HEK293T (cell line): ENCODE results near the gene EIF3F.

ENCODE experiments used
- BHLHE40 ChIP-seq: fragments of 450-650 bp; IDR thresholded peaks from 2 replicates; pipeline ENCODE4 v1.6.1; 2016; ENCODE audit warnings: mild to moderate bottlenecking, moderate library complexity, borderline replicate concordance
- CTBP1 ChIP-seq: fragments of 450-650 bp; IDR thresholded peaks from 2 replicates; pipeline ENCODE4 v1.6.1; 2016; ENCODE audit warnings: borderline replicate concordance
- ELF4 ChIP-seq: fragments of 450-650 bp; IDR thresholded peaks from 2 replicates; pipeline ENCODE4 v1.6.1; 2017; ENCODE audit warnings: antibody characterized with exemption
- FOXA1 ChIP-seq: fragments of 450-650 bp; IDR thresholded peaks from 2 replicates; pipeline ENCODE4 v1.6.1; 2016; ENCODE audit warnings: mild to moderate bottlenecking
- HDGF ChIP-seq: fragments of 450-650 bp; IDR thresholded peaks from 2 replicates; pipeline ENCODE4 v1.6.1; 2017; ENCODE audit warnings: antibody characterized with exemption, borderline replicate concordance
- L3MBTL2 ChIP-seq: fragments of 450-650 bp; conservative IDR thresholded peaks from 2 replicates; pipeline ENCODE4 v1.6.1; 2016; ENCODE audit warnings: mild to moderate bottlenecking
- LEF1 ChIP-seq: fragments of 450-650 bp; IDR thresholded peaks from 2 replicates; pipeline ENCODE4 v1.6.1; 2017; ENCODE audit warnings: mild to moderate bottlenecking, borderline replicate concordance
- NFRKB ChIP-seq: fragments of 450-650 bp; IDR thresholded peaks from 2 replicates; pipeline ENCODE4 v1.6.1; 2016; ENCODE audit warnings: mild to moderate bottlenecking, moderate library complexity
- SP1 ChIP-seq: fragments of 450-650 bp; IDR thresholded peaks from 2 replicates; pipeline ENCODE4 v1.6.1; 2017
- SUZ12 ChIP-seq: fragments of 450-650 bp; IDR thresholded peaks from 2 replicates; pipeline ENCODE4 v1.6.1; 2016; ENCODE audit warnings: mild to moderate bottlenecking

- TF ChIP-seq SUZ12: no peak
- no peak for TF ChIP-seq FOXA1
- no peak for TF ChIP-seq L3MBTL2
- no peak for TF ChIP-seq NFRKB
- TF ChIP-seq BHLHE40: no peak
- TF ChIP-seq CTBP1: no peak
- no peak for TF ChIP-seq ELF4
- no peak for TF ChIP-seq SP1
- no peak for TF ChIP-seq LEF1
- no peak for TF ChIP-seq HDGF
Observed at GRCh38 chr11:8040921-8041285, 53.8 kb downstream of the EIF3F start.
